Activated T-cell treated with anti-CD3 and anti-CD28 coated beads, Interleukin-2, amount 50 U/mL, for 72 hours (primary cell): ENCODE results near the gene ANO1. TPM values are rescaled to one million over a fixed set of nuclear protein-coding genes. Genes with fewer than 3 reads are reported as not detected.

ENCODE experiments used
- ATAC-seq, 2 donors: fragments of 150-1000 bp; cut with Tn5 transposase; replicated peaks in 1 of 2; 2 replicates each; pipeline ENCODE4 v1.10.0; 2021; ENCODE audit warnings: moderate library complexity in 2 of 2, mild to moderate bottlenecking in 1 of 2
- DNase-seq, 2 donors: peaks; one replicate each; pipeline ENCODE4 v3.0.0; 2021 to 2022; ENCODE audit warnings: mixed read lengths in 1 of 2
- H3K27ac Mint-ChIP-seq: one replicate; pipeline ENCODE4 v1.8.0; 2022; ENCODE audit warnings: mild to moderate bottlenecking, moderate library complexity, mixed read lengths
- H3K27me3 Mint-ChIP-seq: one replicate; pipeline ENCODE4 v1.8.0; 2022; ENCODE audit warnings: low read depth, mixed read lengths
- H3K36me3 Mint-ChIP-seq, 2 donors: one replicate each; pipeline ENCODE4 v1.8.0; 2022; ENCODE audit warnings: mixed read lengths in 2 of 2, mild to moderate bottlenecking in 1 of 2; ENCODE audit not compliant: insufficient read depth in 2 of 2
- H3K4me1 Mint-ChIP-seq: one replicate; pipeline ENCODE4 v1.8.0; 2022; ENCODE audit warnings: low read depth, mixed read lengths
- H3K4me3 Mint-ChIP-seq, 2 donors: one replicate each; pipeline ENCODE4 v1.8.0; 2022; ENCODE audit warnings: mild to moderate bottlenecking in 2 of 2, mixed read lengths in 2 of 2, moderate library complexity in 2 of 2
- H3K9me3 Mint-ChIP-seq, 2 donors: one replicate each; pipeline ENCODE4 v1.8.0; 2022; ENCODE audit warnings: mixed read lengths in 2 of 2
- total RNA-seq, 2 donors: library from RNA; stranded (reverse); gene quantifications; one replicate each; pipeline ENCODE4 v1.2.3, GENCODE V29; 2022

ANO1 gene
- total RNA-seq, 2 donors from 2014 or later: not detected

GRCh38 chr11:70038034-70038834, 39.9 kb upstream of the ANO1 start:
- H3K27ac Mint-ChIP-seq: no peak overlapping the region
- no peak for ATAC-seq

GRCh38 chr11:70040452-70040851, 37.7 kb upstream of the ANO1 start:
- Mint-ChIP-seq H3K4me1 (no peaks in the 10 kb centered on the region), H3K27ac (no peak overlapping the region)

More at GRCh38 chr11:70038034-70038834, 39.9 kb upstream of the ANO1 start:
- DNase-seq: no peak
- Mint-ChIP-seq H3K27me3 (peaks cover 15% of the 10 kb centered on the region), H3K4me1 (no peaks in the 10 kb centered on the region), H3K9me3 (peaks cover 13 to 14% of the 10 kb centered on the region in 2 donors), H3K36me3 (peaks cover 9 to 11% of the 10 kb centered on the region in 2 donors), H3K4me3 (no peak overlapping the region)

GRCh38 chr11:70040869-70041501, 37.1 kb upstream of the ANO1 start:
- Mint-ChIP-seq H3K27me3 (peaks cover 29% of the 10 kb centered on the region), H3K9me3 (peaks cover 13 to 14% of the 10 kb centered on the region in 2 donors), H3K27ac (no peak overlapping the region), H3K4me1 (no peaks in the 10 kb centered on the region), H3K4me3 (no peak overlapping the region), H3K36me3 (peaks cover 9 to 11% of the 10 kb centered on the region in 2 donors)
- DNase-seq (no peak), ATAC-seq (no peak)

More at GRCh38 chr11:70040452-70040851, 37.7 kb upstream of the ANO1 start:
- H3K27me3 Mint-ChIP-seq: peaks cover 24% of the 10 kb centered on the region
- ATAC-seq (no peak), DNase-seq (no peak)
- peaks cover 9 to 11% of the 10 kb centered on the region in 2 donors for H3K36me3 Mint-ChIP-seq
- peaks cover 13 to 14% of the 10 kb centered on the region in 2 donors for H3K9me3 Mint-ChIP-seq
- H3K4me3 Mint-ChIP-seq: no peak overlapping the region

- H3K4me1 Mint-ChIP-seq: no peaks in the 10 kb centered on the region
- peaks cover 32% of the 10 kb centered on the region for H3K27me3 Mint-ChIP-seq
- no peak for ATAC-seq
- no peak overlapping the region for H3K27ac Mint-ChIP-seq
- H3K4me3 Mint-ChIP-seq: no peak overlapping the region
- H3K36me3 Mint-ChIP-seq: peaks cover 9 to 10% of the 10 kb centered on the region in 2 donors
- peaks cover 9 to 12% of the 10 kb centered on the region in 2 donors for H3K9me3 Mint-ChIP-seq
- DNase-seq: no peak
Measured at GRCh38 chr11:70043482-70043881, 34.6 kb upstream of the ANO1 start.

GRCh38 chr11:70046089-70046488, 32.0 kb upstream of the ANO1 start:
- Mint-ChIP-seq H3K27me3 (peaks cover 35% of the 10 kb centered on the region), H3K27ac (no peak overlapping the region), H3K9me3 (peaks cover 7 to 10% of the 10 kb centered on the region in 2 donors), H3K4me3 (no peak overlapping the region), H3K36me3 (peaks cover 5 to 8% of the 10 kb centered on the region in 2 donors), H3K4me1 (no peaks in the 10 kb centered on the region)
- ATAC-seq (no peak), DNase-seq (no peak)

- H3K27ac Mint-ChIP-seq: no peak overlapping the region
- ATAC-seq: no peak
- no peak for DNase-seq
- H3K9me3 Mint-ChIP-seq: no peaks in the 10 kb centered on the region
- H3K4me1 Mint-ChIP-seq: no peaks in the 10 kb centered on the region
- no peaks in the 10 kb centered on the region for H3K36me3 Mint-ChIP-seq
- no peak overlapping the region for H3K4me3 Mint-ChIP-seq
- H3K27me3 Mint-ChIP-seq: peaks cover 31% of the 10 kb centered on the region
Measured at GRCh38 chr11:70048279-70049024, 29.7 kb upstream of the ANO1 start.

- Mint-ChIP-seq H3K9me3 (no peaks in the 10 kb centered on the region), H3K4me3 (no peak overlapping the region), H3K36me3 (no peaks in the 10 kb centered on the region), H3K27ac (no peak overlapping the region), H3K27me3 (peaks cover 31% of the 10 kb centered on the region), H3K4me1 (no peaks in the 10 kb centered on the region)
- ATAC-seq (no peak), DNase-seq (no peak)
Measured at GRCh38 chr11:70049045-70049444, 29.1 kb upstream of the ANO1 start.

GRCh38 chr11:70050243-70050642, 27.9 kb upstream of the ANO1 start:
- DNase-seq: no peak
- no peak overlapping the region for H3K27ac Mint-ChIP-seq
- H3K4me1 Mint-ChIP-seq: no peaks in the 10 kb centered on the region
- no peak for ATAC-seq
- no peaks in the 10 kb centered on the region for H3K9me3 Mint-ChIP-seq
- H3K36me3 Mint-ChIP-seq: no peaks in the 10 kb centered on the region
- H3K27me3 Mint-ChIP-seq: peaks cover 25% of the 10 kb centered on the region
- H3K4me3 Mint-ChIP-seq: no peak overlapping the region

GRCh38 chr11:70054004-70054403, 24.1 kb upstream of the ANO1 start:
- Mint-ChIP-seq H3K27ac (no peak overlapping the region), H3K27me3 (peaks cover 30% of the 10 kb centered on the region)

GRCh38 chr11:70055444-70055843, 22.7 kb upstream of the ANO1 start:
- H3K27me3 Mint-ChIP-seq: peaks cover 28% of the 10 kb centered on the region
- H3K4me3 Mint-ChIP-seq: no peak overlapping the region
- no peak for ATAC-seq

More at GRCh38 chr11:70054004-70054403, 24.1 kb upstream of the ANO1 start:
- H3K36me3 Mint-ChIP-seq: peaks cover 2 to 5% of the 10 kb centered on the region in 2 donors
- ATAC-seq (no peak), DNase-seq (no peak)
- H3K4me3 Mint-ChIP-seq: no peak overlapping the region
- H3K4me1 Mint-ChIP-seq: no peaks in the 10 kb centered on the region
- H3K9me3 Mint-ChIP-seq: peaks cover 4 to 7% of the 10 kb centered on the region in 2 donors

GRCh38 chr11:70057080-70057479, 21.0 kb upstream of the ANO1 start:
- DNase-seq (no peak), ATAC-seq (no peak)
- Mint-ChIP-seq H3K27ac (no peak overlapping the region), H3K9me3 (peaks cover 4 to 7% of the 10 kb centered on the region in 2 donors), H3K4me3 (no peak overlapping the region), H3K27me3 (peaks cover 18% of the 10 kb centered on the region), H3K36me3 (peaks cover 2 to 5% of the 10 kb centered on the region in 2 donors), H3K4me1 (no peaks in the 10 kb centered on the region)

More at GRCh38 chr11:70055444-70055843, 22.7 kb upstream of the ANO1 start:
- no peaks in the 10 kb centered on the region for H3K4me1 Mint-ChIP-seq
- peaks cover 2 to 5% of the 10 kb centered on the region in 2 donors for H3K36me3 Mint-ChIP-seq
- peaks cover 4 to 7% of the 10 kb centered on the region in 2 donors for H3K9me3 Mint-ChIP-seq
- H3K27ac Mint-ChIP-seq: no peak overlapping the region
- no peak for DNase-seq

- DNase-seq: no peak
- H3K27ac Mint-ChIP-seq: no peak overlapping the region
- H3K4me3 Mint-ChIP-seq: no peak overlapping the region
- peaks cover 18% of the 10 kb centered on the region for H3K27me3 Mint-ChIP-seq
- no peaks in the 10 kb centered on the region for H3K4me1 Mint-ChIP-seq
- H3K36me3 Mint-ChIP-seq: peaks cover 2 to 5% of the 10 kb centered on the region in 2 donors
- no peak for ATAC-seq
- peaks cover 4 to 7% of the 10 kb centered on the region in 2 donors for H3K9me3 Mint-ChIP-seq
Measured at GRCh38 chr11:70059971-70060370, 18.1 kb upstream of the ANO1 start.
